ENCODE data around the gene NMNAT2.

DNA sequence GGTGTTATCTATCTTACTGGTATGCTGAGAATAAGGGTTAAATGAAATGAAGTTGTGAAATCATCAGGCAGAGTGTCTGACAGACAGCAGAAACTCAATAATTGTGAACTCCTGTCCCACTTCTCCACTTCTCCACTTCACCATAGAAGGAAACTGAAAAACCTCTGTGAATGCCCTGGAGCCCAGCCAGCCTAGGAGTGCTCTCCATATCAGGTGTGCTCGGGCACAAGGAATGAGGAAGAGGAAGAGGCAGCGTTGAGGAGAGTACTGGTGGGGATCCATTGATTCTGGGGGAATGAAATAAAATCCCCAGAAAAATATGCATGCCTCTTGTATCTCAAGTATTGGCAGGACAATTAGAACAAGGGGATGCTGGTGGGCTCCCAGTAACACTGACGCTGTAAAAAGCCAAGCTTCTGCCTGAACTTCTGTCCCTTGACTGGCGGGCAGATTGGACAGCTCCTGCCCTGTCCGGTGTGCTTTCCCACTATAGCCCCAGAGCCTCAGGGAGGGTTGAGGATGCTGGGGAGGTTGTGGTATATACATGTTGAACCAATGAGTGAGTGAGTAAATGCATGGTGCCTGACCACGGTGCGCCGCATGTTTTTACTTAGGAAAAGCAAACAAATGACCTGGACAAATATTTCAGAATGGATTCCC, 47.7 kb downstream of the NMNAT2 start:
- TF ChIP-seq, protein P1, sequence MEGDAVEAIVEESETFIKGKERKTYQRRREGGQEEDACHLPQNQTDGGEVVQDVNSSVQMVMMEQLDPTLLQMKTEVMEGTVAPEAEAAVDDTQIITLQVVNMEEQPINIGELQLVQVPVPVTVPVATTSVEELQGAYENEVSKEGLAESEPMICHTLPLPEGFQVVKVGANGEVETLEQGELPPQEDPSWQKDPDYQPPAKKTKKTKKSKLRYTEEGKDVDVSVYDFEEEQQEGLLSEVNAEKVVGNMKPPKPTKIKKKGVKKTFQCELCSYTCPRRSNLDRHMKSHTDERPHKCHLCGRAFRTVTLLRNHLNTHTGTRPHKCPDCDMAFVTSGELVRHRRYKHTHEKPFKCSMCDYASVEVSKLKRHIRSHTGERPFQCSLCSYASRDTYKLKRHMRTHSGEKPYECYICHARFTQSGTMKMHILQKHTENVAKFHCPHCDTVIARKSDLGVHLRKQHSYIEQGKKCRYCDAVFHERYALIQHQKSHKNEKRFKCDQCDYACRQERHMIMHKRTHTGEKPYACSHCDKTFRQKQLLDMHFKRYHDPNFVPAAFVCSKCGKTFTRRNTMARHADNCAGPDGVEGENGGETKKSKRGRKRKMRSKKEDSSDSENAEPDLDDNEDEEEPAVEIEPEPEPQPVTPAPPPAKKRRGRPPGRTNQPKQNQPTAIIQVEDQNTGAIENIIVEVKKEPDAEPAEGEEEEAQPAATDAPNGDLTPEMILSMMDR (IDR thresholded peaks at IDR 0.05): no peak
- TF ChIP-seq POLR2A (IDR thresholded peaks at IDR 0.05): no peak

Data from testis (tissue), 2 donors.